Measurements from ENCODE around the gene CHMP1A. TPM values are rescaled to one million over a fixed set of nuclear protein-coding genes. Genes with fewer than 3 reads are reported as not detected.

Gene CHMP1A
- total RNA-seq, 1 donor, result 33.5 TPM

DNA sequence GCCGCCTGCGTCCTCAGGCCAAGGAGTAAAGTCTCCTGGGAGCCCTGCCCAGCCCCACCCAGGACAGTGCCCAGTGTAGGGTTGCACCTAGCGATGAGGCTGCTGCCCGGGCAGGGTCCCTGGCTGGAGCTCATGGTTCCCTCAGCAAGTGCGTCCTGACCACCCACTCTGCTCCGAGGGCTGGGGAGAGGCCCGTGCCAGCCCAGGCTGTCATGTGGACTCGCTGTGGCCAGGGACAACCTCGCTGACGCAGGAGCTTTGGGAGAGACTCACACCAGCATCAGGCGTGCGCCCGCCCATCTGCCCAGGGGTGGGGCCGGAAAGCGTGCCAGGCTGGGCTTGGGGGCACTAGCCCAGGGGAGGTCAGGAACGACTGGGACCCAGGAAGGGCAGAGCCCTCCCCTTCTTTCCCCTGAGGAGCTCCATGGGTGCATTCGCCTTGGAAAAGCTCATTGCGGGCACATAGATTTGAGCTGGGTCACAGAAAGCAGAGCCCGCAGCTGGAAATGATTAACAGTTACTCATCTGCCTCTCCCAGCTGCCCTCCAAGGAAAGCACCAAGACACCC lies 24.4 kb downstream of the CHMP1A start:
- Histone ChIP-seq H3K4me3 (ENCODE audit: low read length) (no peak overlapping the region), H3K9me3 (ENCODE audit: low read depth, low read length) (peaks cover 4% of the 10 kb centered on the region), H3K4me1 (ENCODE audit: insufficient read depth, low read length) (no peaks in the 10 kb centered on the region), H3K27me3 (ENCODE audit: insufficient read depth, low read length) (no peaks in the 10 kb centered on the region)

DNA sequence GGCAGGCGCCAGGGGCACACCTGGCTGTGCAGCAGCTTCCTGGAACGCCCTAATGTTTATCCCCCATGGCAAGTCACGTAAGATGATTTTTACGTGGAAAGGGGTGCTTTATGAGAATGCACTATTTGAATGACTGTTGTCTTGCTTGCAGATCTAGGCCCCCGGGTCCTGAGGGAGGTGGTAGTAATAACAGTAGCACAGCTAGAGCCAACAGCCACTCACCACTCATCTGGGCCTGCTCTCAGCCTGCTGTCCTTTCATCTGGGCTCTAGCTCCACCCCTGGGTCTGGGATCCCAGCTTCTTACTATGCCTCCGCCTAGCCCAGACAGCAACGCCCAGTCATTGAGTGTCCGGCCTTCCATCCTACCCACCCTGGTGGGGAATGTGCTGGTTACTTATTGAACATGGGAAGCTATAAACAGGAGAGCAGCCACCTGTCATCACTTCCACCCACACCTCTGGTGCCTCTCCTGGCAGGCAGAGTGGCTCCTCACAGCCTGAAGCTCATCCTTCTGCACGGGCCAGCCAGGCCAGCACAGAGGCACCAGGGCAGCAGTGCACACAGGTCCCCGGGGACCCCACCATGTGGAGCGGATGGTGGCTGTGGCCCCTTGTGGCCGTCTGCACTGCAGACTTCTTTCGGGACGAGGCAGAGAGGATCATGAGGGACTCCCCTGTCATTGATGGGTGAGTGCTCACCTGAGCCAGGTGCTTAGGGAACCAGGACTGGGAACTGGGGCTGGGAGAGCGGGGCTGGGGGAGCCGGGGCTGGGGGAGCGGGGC lies 27.5 kb downstream of the CHMP1A start:
- no peak overlapping the region for H3K4me3 ChIP-seq (ENCODE audit: low read length)
- H3K4me1 ChIP-seq (ENCODE audit: insufficient read depth, low read length), result no peaks in the 10 kb centered on the region
- H3K27me3 ChIP-seq (ENCODE audit: insufficient read depth, low read length), result no peaks in the 10 kb centered on the region
- H3K9me3 ChIP-seq (ENCODE audit: low read depth, low read length), result peaks cover 4% of the 10 kb centered on the region

DNA sequence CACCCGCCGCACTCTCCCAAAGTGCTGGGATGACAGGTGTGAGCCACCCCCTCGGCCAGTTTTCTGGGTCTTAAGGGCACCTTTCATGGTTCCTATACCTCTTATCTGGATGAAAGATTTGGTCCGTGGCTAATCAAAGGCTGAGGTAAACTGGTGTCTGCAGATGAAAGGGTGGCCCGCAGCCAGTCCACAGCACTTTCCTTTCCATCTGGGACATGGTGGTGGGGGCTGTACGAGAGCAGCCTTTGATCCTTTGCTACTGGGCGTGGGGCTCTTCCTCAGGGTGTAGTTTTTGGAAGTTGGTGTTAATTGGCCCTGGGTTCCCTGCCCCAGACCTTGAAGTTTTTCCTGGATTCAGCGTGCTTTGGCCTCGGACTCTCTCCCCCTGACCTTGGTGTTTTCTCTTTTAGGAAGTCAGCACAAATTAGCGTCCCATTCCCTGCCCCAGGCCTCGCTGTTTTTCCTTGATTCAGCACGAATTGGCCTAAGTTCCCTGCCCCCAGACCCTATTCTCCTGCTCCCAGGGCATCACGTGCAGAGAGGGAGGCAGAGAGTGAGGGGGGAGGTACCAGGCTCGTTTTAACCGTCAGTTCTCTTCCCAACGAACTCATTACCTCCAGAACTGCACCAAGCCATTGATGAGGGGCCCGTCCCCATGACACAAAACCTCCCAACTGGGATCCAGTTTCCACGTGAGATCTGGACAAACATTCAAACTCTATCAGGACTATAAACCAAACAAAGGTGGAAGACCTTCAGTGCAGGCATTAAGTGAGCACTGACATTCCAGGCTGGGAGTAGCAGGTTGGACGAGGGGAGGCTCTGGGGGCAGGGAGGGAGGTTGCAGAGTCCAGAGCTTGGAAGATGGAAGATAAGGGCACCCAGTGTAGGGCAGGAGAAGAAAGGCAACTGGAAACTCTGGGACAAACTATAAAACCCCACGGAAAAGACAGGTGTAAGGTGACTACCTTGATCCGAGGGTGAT lies 32.4 kb downstream of the CHMP1A start:
- H3K27me3 ChIP-seq (ENCODE audit: insufficient read depth, low read length), result no peaks in the 10 kb centered on the region
- no peak overlapping the region for H3K4me3 ChIP-seq (ENCODE audit: low read length)
- H3K9me3 ChIP-seq (ENCODE audit: low read depth, low read length), result no peaks in the 10 kb centered on the region
- H3K4me1 ChIP-seq (ENCODE audit: insufficient read depth, low read length), result no peaks in the 10 kb centered on the region

DNA sequence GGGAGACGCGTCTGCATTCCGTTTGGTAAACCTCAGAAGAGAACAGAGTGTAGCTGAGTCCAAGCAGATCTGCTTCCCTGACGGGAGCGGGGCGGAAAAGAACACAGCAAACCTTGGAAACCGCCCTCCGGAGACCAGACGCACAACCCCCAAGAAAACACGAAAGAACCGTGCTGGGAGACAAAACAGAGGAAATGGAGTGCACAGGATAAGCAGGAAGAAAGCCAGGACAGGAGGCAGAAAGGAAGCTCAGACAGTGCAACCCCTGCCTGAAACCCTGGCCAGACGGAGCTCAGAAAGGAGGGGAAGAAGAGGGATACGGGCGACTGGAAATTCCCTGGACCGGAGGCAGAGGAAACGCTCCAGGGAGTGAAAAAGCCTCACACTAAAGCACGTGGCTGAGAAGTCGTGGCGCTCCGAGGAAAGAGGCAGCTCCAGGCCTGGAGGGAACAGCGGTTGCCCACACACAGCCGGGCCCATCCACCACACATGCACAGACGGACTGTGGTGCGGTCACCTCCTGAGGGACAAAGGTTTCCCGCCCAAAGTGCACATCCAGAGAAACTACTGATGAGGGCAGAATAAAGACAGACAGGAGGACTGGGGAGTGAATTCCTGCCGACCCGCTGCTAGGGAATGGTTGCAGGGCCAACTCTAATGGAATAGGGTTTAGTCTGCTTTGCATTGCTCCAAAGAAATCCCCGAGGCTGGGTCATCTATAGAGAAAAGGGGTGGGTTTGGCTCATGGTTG lies 33.8 kb downstream of the CHMP1A start:
- H3K4me3 ChIP-seq (ENCODE audit: low read length), result no peak overlapping the region
- no peaks in the 10 kb centered on the region for H3K27me3 ChIP-seq (ENCODE audit: insufficient read depth, low read length)
- no peaks in the 10 kb centered on the region for H3K9me3 ChIP-seq (ENCODE audit: low read depth, low read length)
- no peaks in the 10 kb centered on the region for H3K4me1 ChIP-seq (ENCODE audit: insufficient read depth, low read length)

DNA sequence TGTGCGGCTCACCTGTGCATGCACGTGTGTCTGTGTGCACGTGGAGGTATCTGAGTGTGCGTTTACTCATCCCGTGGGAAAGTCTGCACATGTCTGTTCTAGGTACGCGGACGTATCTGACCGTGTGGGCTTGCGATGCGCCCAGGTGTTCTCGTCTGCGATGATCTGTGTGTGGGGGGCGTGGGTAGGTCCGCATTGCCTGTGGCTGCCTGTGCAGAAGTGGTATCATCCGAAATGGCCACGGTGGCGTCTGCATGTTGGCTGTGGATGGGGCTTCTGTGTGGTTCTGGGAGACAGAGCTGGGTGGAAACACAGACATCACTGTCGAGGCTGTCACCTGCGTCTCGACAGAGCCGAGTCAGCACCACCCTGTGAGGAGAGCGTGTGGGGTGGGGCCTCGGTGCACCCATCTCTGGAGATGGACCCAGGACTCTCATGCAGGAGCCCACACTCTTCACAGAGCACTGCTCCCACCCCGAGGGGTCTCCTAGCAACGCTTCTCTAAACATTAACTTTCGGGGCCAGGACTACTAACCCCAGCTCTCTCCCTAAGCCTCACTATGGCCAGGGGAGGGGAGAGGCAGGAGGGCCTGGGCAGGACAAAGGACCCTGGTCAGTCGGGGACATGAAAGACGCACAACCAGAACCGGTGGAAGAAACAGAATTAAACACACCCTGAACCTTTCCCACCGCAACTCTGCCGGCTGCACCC lies 35.7 kb downstream of the CHMP1A start:
- Histone ChIP-seq H3K4me1 (ENCODE audit: insufficient read depth, low read length) (no peaks in the 10 kb centered on the region), H3K27me3 (ENCODE audit: insufficient read depth, low read length) (no peaks in the 10 kb centered on the region), H3K4me3 (ENCODE audit: low read length) (no peak overlapping the region), H3K9me3 (ENCODE audit: low read depth, low read length) (no peaks in the 10 kb centered on the region)

DNA sequence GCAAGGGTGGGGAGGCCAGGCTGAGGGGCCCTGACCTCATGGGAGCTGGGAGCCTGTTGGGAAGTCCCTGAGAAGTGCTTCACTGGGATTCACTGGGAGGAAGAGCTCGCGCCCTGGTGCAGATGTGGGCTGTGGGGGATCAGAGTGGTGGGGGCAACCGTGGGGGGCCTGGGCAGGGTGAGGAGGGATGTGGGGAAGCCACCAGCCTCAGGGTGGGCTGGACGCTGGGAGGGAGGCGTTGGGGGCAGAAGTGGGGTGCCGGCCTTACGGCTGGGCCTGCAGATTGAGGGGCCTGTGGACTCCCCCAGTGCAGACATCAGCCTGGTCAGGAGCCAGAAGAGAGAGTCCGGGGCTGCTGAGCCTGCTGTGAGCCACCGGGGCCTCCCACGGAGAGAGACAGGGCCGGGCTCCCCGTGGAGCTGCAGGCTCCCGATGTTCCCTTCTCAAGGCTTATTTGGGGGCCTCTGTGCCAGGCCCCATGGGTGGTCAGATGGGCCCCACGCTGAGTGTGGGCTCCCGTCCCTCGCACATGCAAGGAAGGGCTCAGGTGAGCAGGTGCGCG lies 36.3 kb downstream of the CHMP1A start:
- Histone ChIP-seq H3K4me1 (ENCODE audit: insufficient read depth, low read length) (no peaks in the 10 kb centered on the region), H3K4me3 (ENCODE audit: low read length) (no peak overlapping the region), H3K27me3 (ENCODE audit: insufficient read depth, low read length) (no peaks in the 10 kb centered on the region), H3K9me3 (ENCODE audit: low read depth, low read length) (no peaks in the 10 kb centered on the region)

DNA sequence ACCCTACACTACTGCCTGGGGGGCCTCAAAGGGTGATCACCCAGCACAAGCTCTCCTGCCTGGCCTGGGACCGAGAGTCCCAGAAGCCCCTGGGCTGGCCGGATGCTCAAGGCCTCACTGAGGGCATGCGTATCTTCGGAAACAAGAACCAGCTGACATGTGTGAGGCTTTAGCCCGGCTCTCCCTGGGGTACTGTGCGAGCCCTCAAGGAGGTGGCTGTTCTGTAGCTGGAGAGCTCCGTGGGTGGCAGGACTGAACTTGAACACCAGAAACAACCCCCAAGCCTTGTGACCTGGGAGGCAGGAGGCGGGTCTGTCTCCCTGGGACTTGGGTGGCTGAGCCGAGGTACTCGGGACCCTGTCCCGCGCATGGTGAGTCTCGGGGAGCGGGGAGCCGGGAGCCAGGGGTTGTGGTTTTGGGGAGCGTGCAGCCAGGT lies 37.1 kb downstream of the CHMP1A start:
- H3K4me3 ChIP-seq (ENCODE audit: low read length), result no peak overlapping the region
- H3K27me3 ChIP-seq (ENCODE audit: insufficient read depth, low read length), result no peaks in the 10 kb centered on the region
- H3K4me1 ChIP-seq (ENCODE audit: insufficient read depth, low read length), result no peaks in the 10 kb centered on the region
- no peaks in the 10 kb centered on the region for H3K9me3 ChIP-seq (ENCODE audit: low read depth, low read length)

DNA sequence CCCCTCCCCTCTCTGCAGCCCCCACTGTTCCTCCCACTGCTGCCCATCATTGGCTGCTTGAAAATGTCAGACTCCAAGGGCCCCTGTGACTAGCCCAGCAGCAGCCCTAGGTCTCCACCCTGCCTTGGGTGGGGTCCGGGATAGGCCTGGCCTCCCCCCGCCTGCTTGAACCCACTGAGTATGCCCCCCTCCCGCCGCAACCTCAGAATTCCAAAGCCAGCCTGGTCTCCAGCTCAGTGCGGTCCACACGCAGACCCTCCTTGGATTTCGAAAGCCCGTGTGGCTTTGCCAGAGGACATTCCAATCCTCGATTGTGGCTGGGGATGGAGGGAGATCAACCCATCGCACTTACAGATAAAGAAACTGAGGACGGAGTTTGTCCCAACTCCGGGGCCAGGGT lies 37.7 kb downstream of the CHMP1A start:
- no peaks in the 10 kb centered on the region for H3K9me3 ChIP-seq (ENCODE audit: low read depth, low read length)
- no peaks in the 10 kb centered on the region for H3K4me1 ChIP-seq (ENCODE audit: insufficient read depth, low read length)
- no peak overlapping the region for H3K4me3 ChIP-seq (ENCODE audit: low read length)
- no peaks in the 10 kb centered on the region for H3K27me3 ChIP-seq (ENCODE audit: insufficient read depth, low read length)

DNA sequence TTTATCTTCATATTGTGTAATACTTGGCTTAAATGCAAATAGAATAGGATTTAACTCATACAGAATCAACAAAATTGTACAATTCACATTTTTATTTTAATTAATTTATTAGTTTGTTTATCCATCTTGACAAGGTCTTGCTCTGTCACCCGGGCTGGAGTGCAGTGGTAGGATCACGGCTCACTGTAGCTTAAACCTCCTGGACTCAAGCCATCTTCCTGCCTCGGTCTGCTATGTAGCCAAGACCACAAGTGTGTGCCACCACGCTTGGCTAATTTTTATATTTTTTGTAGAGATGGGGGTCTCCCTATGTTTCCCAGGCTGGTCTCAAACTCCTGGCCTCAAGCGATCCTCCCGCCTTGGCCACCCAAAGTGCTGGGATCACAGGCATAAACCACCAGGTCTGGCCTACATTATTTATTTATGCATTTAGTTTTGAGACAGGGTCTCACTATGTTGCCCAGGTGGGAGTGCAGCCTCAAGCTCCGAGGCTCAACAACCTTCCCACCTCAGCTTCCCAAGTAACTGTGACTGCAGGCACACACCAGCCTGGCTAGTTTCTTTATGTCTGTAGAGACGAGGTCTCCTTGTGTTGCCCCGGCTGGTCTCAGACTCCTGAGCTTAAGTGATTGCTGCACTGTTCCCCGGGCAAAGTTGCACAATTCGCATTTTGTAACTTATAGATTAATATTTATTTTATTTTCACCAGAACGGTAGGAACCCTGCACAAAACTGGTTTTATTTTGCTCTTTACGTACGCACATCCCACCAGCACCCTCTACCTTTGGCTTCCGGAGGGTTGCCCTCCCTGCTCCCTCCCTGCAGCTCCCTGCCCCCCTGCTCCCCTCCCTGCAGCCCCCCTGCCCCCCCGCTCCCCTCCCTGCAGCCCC lies 39.2 kb downstream of the CHMP1A start:
- no peaks in the 10 kb centered on the region for H3K27me3 ChIP-seq (ENCODE audit: insufficient read depth, low read length)
- H3K9me3 ChIP-seq (ENCODE audit: low read depth, low read length), result no peaks in the 10 kb centered on the region
- H3K4me1 ChIP-seq (ENCODE audit: insufficient read depth, low read length), result no peaks in the 10 kb centered on the region
- no peak overlapping the region for H3K4me3 ChIP-seq (ENCODE audit: low read length)

DNA sequence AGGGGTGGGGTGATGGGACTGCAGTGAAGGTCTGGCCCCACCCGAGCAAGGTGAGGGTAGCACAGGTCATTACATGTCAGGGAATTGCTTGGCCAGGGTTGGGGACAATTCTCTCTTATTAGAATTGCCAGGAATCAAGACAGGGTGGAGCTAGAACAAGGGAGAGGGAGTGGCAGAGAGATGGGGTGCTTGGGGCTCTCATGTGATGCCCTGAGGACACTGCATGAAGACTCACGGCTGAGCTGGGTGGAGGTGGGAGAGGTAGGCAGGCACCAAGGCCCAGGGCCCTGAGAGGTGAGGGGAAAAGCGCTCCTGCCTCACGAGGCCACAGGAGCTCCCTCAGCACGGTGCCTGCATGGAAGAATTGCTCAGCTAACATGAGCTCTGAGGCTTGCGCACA lies 40.5 kb downstream of the CHMP1A start:
- Histone ChIP-seq H3K27me3 (ENCODE audit: insufficient read depth, low read length) (no peaks in the 10 kb centered on the region), H3K9me3 (ENCODE audit: low read depth, low read length) (no peaks in the 10 kb centered on the region), H3K4me3 (ENCODE audit: low read length) (no peak overlapping the region), H3K4me1 (ENCODE audit: insufficient read depth, low read length) (no peaks in the 10 kb centered on the region)

DNA sequence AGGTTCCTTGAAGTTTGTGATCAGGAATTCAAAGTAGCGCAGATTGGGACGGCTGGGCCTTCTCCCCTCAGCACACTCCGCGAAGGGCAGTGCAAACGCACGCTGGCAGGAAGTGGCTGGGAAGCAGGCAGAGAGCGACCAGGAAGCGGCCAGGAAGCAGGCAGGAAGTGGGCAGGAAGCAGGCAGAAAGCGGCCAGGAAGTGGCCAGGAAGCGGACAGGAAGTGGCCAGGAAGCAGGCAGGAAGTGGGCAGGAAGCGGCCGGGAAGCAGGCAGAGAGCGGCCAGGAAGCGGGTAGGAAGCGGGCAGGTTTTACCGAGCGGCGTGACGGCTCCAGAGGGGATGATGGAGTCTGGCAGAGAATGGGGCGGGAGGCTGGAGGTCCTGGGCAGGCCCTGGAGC lies 40.9 kb downstream of the CHMP1A start:
- no peaks in the 10 kb centered on the region for H3K9me3 ChIP-seq (ENCODE audit: low read depth, low read length)
- no peaks in the 10 kb centered on the region for H3K4me1 ChIP-seq (ENCODE audit: insufficient read depth, low read length)
- H3K27me3 ChIP-seq (ENCODE audit: insufficient read depth, low read length), result no peaks in the 10 kb centered on the region
- no peak overlapping the region for H3K4me3 ChIP-seq (ENCODE audit: low read length)

DNA sequence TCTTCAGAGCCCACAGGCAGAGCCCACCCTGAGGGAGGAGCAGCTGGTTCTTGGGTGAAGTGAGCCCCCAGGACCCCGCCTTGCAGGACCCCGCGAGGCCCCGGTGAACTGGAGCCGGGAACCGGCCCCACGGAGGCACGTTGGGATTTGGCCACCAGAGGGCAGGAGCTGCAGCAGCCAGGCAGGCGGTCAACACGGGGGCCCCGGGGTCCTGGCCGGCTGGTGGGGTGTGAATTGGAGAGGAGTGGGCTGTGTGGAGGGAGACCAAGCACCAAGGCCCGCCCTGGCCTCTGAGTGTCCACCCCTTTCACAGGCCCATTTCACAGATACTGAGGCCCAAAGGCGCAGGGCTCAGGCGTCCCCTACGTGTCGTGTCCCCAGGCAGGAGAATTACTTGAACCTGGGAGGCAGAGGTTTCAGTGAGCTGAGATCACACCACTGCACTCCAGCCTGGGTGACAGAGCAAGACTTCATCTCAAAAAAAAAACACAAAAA lies 41.9 kb downstream of the CHMP1A start:
- Histone ChIP-seq H3K9me3 (ENCODE audit: low read depth, low read length) (no peaks in the 10 kb centered on the region), H3K27me3 (ENCODE audit: insufficient read depth, low read length) (no peaks in the 10 kb centered on the region), H3K4me1 (ENCODE audit: insufficient read depth, low read length) (no peaks in the 10 kb centered on the region), H3K4me3 (ENCODE audit: low read length) (no peak overlapping the region)

DNA sequence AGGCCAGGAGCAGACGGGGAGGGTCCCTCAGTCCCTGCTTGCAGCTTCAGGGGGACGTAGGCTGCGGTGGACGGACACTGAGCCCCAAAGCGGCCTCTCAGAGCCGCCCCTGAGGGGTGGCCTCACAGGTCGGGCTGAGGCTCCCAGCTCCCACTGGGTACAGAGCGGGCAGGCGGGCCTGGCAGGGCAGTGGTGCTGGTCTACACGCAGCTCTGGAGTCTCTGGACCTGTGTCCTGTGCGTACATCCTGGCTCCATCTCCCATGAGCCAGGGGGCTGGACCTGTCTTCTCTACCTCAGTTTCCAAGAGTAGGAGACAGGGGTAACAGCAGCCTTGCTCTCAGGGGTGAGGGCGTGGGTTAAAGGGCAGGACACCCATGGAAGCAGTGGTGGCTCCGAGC lies 42.3 kb downstream of the CHMP1A start:
- H3K9me3 ChIP-seq (ENCODE audit: low read depth, low read length), result no peaks in the 10 kb centered on the region
- H3K27me3 ChIP-seq (ENCODE audit: insufficient read depth, low read length), result no peaks in the 10 kb centered on the region
- H3K4me1 ChIP-seq (ENCODE audit: insufficient read depth, low read length), result no peaks in the 10 kb centered on the region
- H3K4me3 ChIP-seq (ENCODE audit: low read length), result no peak overlapping the region
